GM10266 (cell line): Measurements from ENCODE around the gene SH2D1A.
"Not testable (repeated sequence)": the region's sequence is repeated elsewhere in the genome, so short reads cannot be mapped to it uniquely, and the experiment has no call there.

Source experiments
- DNase-seq: peaks from one replicate; pipeline ENCODE4 v3.0.0; 2012; ENCODE audit errors: extremely low spot score
- CTCF ChIP-seq: IDR thresholded peaks from 2 replicates; pipeline ENCODE4 v1.5.1; 2012; ENCODE audit warnings: mild to moderate bottlenecking, low read depth; ENCODE audit not compliant: control insufficient read depth, insufficient read depth; ENCODE audit errors: missing control alignments

The SH2D1A gene

DNA sequence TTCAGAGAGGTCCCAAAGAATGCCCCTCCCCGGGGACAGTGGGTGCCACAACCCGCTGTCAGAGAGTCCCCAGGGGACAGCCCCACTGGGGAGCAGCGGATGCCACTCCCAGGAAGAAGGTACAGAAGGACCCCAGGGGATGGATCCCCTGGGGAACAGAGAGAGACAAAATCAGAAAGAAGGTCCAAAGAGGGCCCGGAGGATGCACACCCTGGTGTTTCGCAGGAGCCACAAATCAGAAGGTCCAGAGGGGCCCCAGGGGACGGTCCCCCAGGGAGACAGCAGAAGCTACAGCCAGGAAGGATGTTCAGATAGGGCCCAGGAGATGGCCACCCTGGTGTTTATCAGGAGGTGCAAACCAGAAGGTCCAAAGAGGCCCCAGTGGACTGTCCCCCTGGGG is 12.5 kb upstream of the SH2D1A start:
- DNase-seq: no peak
- no peak for TF ChIP-seq CTCF

DNA sequence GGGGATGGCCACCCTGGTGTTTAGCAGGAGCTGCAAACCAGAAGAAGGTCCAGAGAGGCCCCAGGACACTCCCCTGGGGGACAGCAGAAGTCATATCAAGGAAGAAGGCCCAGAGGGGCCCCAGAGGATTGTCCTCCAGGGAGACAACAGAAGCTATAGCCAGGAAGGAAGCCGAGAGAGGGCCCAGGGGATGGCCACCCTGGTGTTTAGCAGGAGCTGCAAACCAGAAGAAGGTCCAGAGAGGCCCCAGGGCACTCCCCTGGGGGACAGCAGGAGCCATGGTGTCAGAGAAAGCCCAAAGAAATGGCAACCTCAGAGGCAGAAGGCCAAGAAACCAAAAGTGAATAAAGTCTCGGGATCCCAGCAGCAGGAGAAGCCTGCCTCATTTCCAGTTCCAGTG is 11.8 kb upstream of the SH2D1A start:
- not testable (repeated sequence) for DNase-seq

DNA sequence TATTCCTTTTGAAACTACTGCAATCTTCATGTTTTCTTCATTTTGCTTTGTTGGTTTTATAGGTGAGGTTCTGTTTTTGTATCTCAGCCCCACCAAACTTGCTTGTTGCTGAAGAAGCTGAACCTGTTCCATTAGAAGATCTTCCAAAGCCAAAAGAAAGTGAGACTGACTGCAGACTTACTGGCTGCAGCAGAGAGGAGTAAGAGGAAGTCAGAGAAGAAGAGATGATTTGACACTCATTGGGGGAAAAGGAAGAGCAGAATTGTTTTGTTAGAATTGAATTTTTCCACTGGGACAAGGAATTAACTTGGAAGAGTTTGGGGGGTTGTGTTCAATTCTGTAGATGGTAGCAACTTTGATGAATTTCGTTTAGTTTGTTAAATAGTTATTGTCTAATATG is 10.8 kb upstream of the SH2D1A start:
- no peak for TF ChIP-seq CTCF
- DNase-seq: no peak

GRCh38 chrX:124337916-124338315 is 8.4 kb upstream of the SH2D1A start:
- DNase-seq: no peak
- no peak for TF ChIP-seq CTCF

GRCh38 chrX:124338733-124339514 is 7.4 kb upstream of the SH2D1A start:
- no peak for TF ChIP-seq CTCF
- DNase-seq: no peak

DNA sequence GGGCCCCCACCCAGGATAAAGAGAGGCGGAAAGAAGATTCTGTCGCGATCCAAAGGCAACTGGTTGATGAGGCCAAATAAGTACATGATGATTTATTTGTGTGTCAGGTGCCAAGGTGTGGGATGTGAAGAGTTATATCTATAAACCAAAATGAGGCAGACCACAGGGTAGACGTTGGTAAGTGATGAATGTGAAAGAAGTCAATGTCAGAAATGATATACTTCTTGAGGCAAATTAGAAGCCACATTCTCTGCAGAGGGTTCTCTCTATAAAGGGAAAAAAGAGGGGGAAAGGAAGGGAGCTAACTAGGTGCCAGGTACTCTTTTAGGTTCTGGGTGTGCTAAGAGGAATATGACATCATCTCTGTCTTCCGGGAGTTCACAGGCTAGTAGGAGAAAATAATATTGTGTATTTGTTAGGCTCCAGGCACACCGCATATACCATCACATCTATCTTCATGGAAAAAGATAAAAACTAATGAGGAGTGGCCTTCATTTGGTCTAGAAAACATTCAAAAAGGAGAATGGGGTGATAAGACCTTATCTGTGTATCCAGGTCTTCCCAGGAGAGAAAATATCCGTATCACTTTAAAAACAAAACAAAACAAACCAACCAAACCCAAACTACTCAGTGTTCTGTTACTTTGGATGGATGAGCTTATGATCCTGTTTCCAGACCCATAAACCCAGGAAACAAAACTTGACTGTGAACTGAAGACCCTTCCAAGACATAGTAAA is 4.8 kb upstream of the SH2D1A start:
- DNase-seq: no peak
- no peak for TF ChIP-seq CTCF

- TF ChIP-seq CTCF: no peak
- DNase-seq: no peak
Observed at GRCh38 chrX:124342174-124342867, 4.0 kb upstream of the SH2D1A start.
